Ovary (tissue), 9 donors: ENCODE data around the gene CFAP210. TPM values are rescaled to one million over a fixed set of nuclear protein-coding genes. Genes with fewer than 3 reads are reported as not detected.
A peak's percentile ranks its signal among the peaks of the same experiment; 100 is the strongest.
"Not testable (repeated sequence)": the region's sequence is repeated elsewhere in the genome, so short reads cannot be mapped to it uniquely, and the experiment has no call there.

Experiments
- DNase-seq, 5 donors: peaks; one replicate each; pipeline ENCODE4 v3.0.0-alpha.2; 2019 to 2020
- H3K27ac ChIP-seq, 2 donors: fragments of 200-600 bp; one replicate each; pipeline versions ENCODE4 v1.5.1 to v1.8.0; 2019 to 2022
- H3K27me3 ChIP-seq: fragments of 200-600 bp; one replicate; pipeline ENCODE4 v1.8.0; 2022
- H3K36me3 ChIP-seq: fragments of 200-600 bp; sonication (generic); one replicate; pipeline ENCODE4 v1.5.1; 2019
- H3K4me1 ChIP-seq: one replicate; pipeline ENCODE4 v1.8.1; 2013; ENCODE audit warnings: mild to moderate bottlenecking, moderate library complexity; ENCODE audit not compliant: insufficient read depth
- H3K4me3 ChIP-seq: fragments of 200-600 bp; sonication (generic); one replicate; pipeline ENCODE4 v1.5.1; 2017
- H3K9me3 ChIP-seq, 2 donors: fragments of 200-600 bp in 1 of 2; sonication (generic) in 1 of 2; one replicate each; pipeline versions ENCODE4 v1.5.1 to v1.8.1; 2013 to 2019; ENCODE audit warnings: mild to moderate bottlenecking in 1 of 2, moderate library complexity in 1 of 2
- EP300 ChIP-seq: sonication (generic); formaldehyde crosslinking; IDR thresholded peaks from one replicate; pipeline ENCODE4 v1.6.1; 2017; ENCODE audit warnings: antibody characterized with exemption
- POLR2A ChIP-seq: fragments of 450-650 bp; IDR thresholded peaks from one replicate; pipeline ENCODE4 v1.6.1; 2017; ENCODE audit warnings: antibody characterized with exemption, mild to moderate bottlenecking, moderate library complexity
- WGBS, 3 donors: extraction: QIAGEN DNeasy Blood & Tissue Kit in 1 of 3; methylation state at CpG; one replicate each; pipeline versions ENCODE4 v1.1.5 to v1.1.7; 2013 to 2017; 5-methylcytosine and 5-hydroxymethylcytosine counted together
- intact Hi-C, 4 donors: fragments of 100-400 bp; cut with DNase I; formaldehyde crosslinking; loops; one replicate each; pipeline versions ENCODE4 v1.11.0 to v1.15.1; 2022 to 2023
- polyA plus RNA-seq, 2 donors: library from polyadenylated mRNA; stranded (reverse); fragments of 200-250 nt in 1 of 2; fragments of 350-450 nt in 1 of 2; fragmentation: Illumina TruSeq in 1 of 2; extraction: RNeasy Lipid Tissue Mini Kit (QIAGEN cat#74804) in 1 of 2; gene quantifications; one replicate each; pipeline ENCODE4 v1.2.3, GENCODE V29; 2013 to 2014
- total RNA-seq, 7 donors: library from RNA; depleted of rRNA in 2 of 7; stranded (reverse); fragments of >200 nt in 2 of 7; fragmentation: NEBNext Ultra II Directional in 3 of 7; extraction: Animal tissue kit (Norgen Biotek cat#: 25700) in 3 of 7; gene quantifications; one replicate each; pipeline versions ENCODE4 v1.1.0 to v1.2.4, GENCODE V29; 2016 to 2023
- TF ChIP-seq, protein P1 (sequence below), 3 donors: fragments of 450-650 bp in 2 of 3; fragments of 200-600 bp in 1 of 3; IDR thresholded peaks; one replicate each; pipeline versions ENCODE4 v1.5.1 to v1.8.0; 2016 to 2022; ENCODE audit warnings: antibody characterized with exemption in 3 of 3, mild to moderate bottlenecking in 1 of 3
- donor health status: DM: no; HTN: no; CAD: no; lungs with moderate emphysema.
- donor health status: DM: no; HTN: no; CAD: no.
- donor health status: Bipolar disorder and iron deficiency.
- donor health status: DM: yes; HTN: yes; CAD: no.
- donor health status: DM: no; HTN: no; CAD: no.
- donor health status: DM: yes; HTN: yes; CAD: no.

The CFAP210 gene
- total and polyA plus RNA-seq, 9 donors = 0.07 to 2.8 (median 0.75) TPM; not detected in 1

DNA sequence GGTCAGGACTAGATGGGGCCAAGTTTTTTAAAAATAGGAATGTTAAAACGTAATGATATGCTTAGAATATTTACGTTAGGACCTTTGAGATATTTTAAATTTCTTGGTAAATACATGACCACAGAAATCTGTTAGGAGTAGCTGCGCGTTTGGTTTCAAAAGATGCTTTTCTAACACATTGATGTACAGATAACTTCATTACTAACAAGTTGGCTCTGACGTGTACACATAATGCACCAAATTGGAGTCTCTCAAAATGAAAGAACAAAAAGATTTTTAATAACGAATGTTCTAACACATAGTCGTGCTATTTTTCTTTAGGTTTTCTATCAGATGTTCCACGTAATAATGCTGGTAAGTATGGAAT, 672 bp upstream of the CFAP210 start:
- peak overlapping the region; percentile 19 to 69 for H3K27ac ChIP-seq
- no peaks in the 10 kb centered on the region for H3K27me3 ChIP-seq
- H3K36me3 ChIP-seq = no peaks in the 10 kb centered on the region
- H3K9me3 ChIP-seq = no peaks in the 10 kb centered on the region
- H3K4me1 ChIP-seq = no peaks in the 10 kb centered on the region
- intact Hi-C loops = no loop called here
- H3K4me3 ChIP-seq = peak overlapping the region; percentile 86
- 29 to 33% (median 32%) methylated on average over 8 of the region's 8 CpGs for WGBS, 3 donors
- no peak for TF ChIP-seq POLR2A
- TF ChIP-seq EP300 = no peak
- TF ChIP-seq, protein P1, sequence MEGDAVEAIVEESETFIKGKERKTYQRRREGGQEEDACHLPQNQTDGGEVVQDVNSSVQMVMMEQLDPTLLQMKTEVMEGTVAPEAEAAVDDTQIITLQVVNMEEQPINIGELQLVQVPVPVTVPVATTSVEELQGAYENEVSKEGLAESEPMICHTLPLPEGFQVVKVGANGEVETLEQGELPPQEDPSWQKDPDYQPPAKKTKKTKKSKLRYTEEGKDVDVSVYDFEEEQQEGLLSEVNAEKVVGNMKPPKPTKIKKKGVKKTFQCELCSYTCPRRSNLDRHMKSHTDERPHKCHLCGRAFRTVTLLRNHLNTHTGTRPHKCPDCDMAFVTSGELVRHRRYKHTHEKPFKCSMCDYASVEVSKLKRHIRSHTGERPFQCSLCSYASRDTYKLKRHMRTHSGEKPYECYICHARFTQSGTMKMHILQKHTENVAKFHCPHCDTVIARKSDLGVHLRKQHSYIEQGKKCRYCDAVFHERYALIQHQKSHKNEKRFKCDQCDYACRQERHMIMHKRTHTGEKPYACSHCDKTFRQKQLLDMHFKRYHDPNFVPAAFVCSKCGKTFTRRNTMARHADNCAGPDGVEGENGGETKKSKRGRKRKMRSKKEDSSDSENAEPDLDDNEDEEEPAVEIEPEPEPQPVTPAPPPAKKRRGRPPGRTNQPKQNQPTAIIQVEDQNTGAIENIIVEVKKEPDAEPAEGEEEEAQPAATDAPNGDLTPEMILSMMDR (IDR thresholded peaks at IDR 0.05) = no peak
- no peak for DNase-seq

DNA sequence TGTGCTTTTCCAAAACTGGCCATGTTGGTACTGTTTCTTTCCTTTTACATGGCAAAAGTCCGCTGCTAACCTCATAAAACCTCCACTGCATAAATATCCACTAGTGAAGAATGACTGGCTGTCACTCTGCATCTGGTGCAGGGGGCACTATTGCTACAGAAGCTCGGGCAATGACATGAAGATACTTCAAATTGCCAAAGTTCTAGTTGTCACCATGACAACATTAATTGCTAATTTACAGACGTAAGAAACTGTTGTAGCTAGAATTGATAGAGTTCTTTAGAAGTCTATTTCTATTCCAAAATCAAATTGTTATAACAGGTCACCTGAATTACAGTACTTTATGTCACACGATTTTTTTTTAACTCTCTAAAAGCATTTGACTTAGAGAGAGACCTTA, 845 bp downstream of the CFAP210 start:
- no peaks in the 10 kb centered on the region for H3K27me3 ChIP-seq
- no peak for DNase-seq
- H3K9me3 ChIP-seq = no peaks in the 10 kb centered on the region
- H3K27ac ChIP-seq = no peak overlapping the region
- no peaks in the 10 kb centered on the region for H3K36me3 ChIP-seq
- no peak overlapping the region for H3K4me3 ChIP-seq
- 24% methylated on average over 4 of the region's 4 CpGs for WGBS, 3 donors
- TF ChIP-seq EP300 (no peak), POLR2A (no peak)
- TF ChIP-seq, protein P1 (IDR thresholded peaks at IDR 0.05) = no peak
- H3K4me1 ChIP-seq = no peaks in the 10 kb centered on the region
- intact Hi-C loops = no loop called here

DNA sequence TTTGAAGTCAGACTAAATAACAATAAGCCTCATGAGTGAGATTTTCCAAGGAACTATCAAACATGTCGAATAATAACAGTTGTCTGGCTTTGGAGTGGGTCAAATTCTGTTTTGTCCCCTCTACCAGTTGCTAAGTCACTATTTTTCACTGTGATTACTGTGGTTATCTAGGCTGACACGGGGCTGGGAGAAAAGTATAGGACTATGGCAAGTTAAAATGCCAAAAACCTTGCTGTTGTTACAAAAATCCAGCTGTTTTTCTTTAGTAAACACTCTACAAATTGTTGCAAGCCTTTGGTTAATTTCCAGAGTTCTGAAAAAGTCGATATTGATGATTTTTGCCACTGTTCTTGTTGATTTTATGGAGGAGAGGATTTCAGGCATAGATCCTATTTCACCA, 1.5 kb downstream of the CFAP210 start:
- no peak overlapping the region for H3K27ac ChIP-seq
- 29 to 53% (median 39%) methylated on average over 3 of the region's 3 CpGs for WGBS, 3 donors
- no peak for DNase-seq
- H3K4me3 ChIP-seq = no peak overlapping the region
- no peaks in the 10 kb centered on the region for H3K27me3 ChIP-seq
- intact Hi-C loops = no loop called here
- no peaks in the 10 kb centered on the region for H3K9me3 ChIP-seq
- no peaks in the 10 kb centered on the region for H3K4me1 ChIP-seq
- TF ChIP-seq, protein P1 (IDR thresholded peaks at IDR 0.05) = no peak
- TF ChIP-seq POLR2A (no peak), EP300 (no peak)
- no peaks in the 10 kb centered on the region for H3K36me3 ChIP-seq

DNA sequence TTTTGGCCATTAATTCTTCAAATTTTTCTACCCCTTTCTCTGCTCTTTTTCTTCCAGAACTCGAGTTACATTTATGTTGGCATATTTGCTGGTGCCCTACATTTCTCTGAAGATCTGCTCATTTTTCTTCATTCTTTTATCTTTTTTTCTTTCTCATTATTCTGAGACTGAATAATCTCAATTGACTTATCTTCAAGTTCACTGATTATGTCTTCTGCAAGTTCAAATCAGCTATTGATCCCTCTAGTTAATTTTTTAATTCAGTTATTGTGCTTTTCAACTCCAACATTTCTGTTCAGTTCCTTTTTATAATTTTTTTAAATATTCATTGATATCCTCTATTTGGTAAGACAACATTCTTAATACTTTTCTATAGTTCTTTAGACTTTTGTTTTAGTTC, 3.2 kb downstream of the CFAP210 start:
- Histone ChIP-seq H3K4me1 (no peaks in the 10 kb centered on the region), H3K27ac (no peak overlapping the region), H3K4me3 (no peak overlapping the region), H3K36me3 (no peaks in the 10 kb centered on the region), H3K27me3 (no peaks in the 10 kb centered on the region), H3K9me3 (no peaks in the 10 kb centered on the region)
- TF ChIP-seq POLR2A (no peak), EP300 (no peak)
- TF ChIP-seq, protein P1 (IDR thresholded peaks at IDR 0.05) = no peak
- DNase-seq = no peak
- intact Hi-C loops = no loop called here
- WGBS, 3 donors = 83 to 95% (median 89%) methylated on average over 1 of the region's 1 CpG

DNA sequence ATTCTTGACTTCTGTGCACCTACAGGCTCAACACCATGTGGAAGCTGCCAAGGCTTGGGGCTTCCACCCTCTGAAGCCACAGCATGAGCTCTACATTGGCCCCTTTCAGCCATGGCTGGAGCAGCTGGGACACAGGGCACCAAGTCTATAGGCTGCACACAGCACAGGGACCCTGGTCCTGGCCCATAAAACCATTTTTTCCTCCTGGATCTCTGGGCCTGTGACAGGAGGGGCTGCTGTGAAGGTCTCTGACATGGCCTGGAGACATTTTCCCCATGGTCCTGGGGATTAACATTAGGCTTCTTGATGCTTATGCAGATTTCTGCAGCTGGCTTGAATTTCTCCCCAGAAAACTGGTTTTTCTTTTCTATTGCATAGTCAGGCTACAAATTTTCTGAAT, 6.3 kb downstream of the CFAP210 start:
- DNase-seq, H3K4me3 ChIP-seq, H3K27ac ChIP-seq, H3K36me3 ChIP-seq, intact Hi-C loops, H3K4me1 ChIP-seq, H3K27me3 ChIP-seq, H3K9me3 ChIP-seq: not testable (repeated sequence)

DNA sequence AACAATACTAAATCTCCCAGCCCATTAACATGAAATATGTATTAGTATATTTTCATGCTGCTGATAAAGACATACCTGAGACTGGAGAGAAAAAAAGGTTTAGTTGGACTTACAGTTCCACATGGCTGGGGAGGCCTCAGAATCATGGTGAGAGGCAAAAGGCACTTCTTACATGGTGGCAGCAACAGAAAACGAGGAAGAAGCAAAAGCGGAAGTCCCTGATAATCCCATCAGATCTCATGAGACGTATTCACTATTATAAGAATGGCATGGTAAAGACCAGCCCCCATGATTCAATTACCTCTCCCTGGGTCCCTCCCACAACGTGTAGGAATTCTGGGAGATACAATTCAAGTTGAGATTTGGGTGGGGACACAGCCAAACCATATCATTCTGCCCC, 7.4 kb downstream of the CFAP210 start:
- H3K4me1 ChIP-seq, H3K27me3 ChIP-seq, H3K9me3 ChIP-seq, H3K36me3 ChIP-seq, intact Hi-C loops, DNase-seq, H3K27ac ChIP-seq, H3K4me3 ChIP-seq: not testable (repeated sequence)
- WGBS, 3 donors = 84 to 88% (median 85%) methylated on average over 4 of the region's 4 CpGs

DNA sequence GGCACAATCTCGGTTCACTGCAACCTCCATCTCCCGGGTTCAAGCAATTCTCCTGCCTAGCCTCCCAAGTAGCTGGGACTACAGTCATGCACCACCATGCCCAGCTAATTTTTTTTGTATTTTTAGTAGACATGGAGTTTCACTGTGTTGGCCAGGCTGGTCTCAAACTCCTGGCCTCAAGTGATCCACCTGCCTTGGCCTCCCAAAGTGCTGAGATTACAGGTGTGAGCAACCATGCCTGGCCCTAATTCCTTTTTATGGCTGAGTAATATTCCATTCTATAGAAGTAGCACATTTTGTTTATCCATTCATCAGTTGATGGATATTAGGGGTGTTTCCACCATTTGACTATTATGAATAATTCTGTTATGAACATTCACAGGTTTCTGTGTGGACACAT, 9.5 kb downstream of the CFAP210 start:
- intact Hi-C loops, H3K4me1 ChIP-seq, H3K4me3 ChIP-seq, H3K9me3 ChIP-seq, H3K27ac ChIP-seq, DNase-seq, H3K36me3 ChIP-seq, H3K27me3 ChIP-seq: not testable (repeated sequence)
- WGBS, 3 donors = 90 to 95% (median 93%) methylated on average over 2 of the region's 2 CpGs
